HG03045 (cell line): ENCODE data around the gene KCNK4.

Source experiments
- ATAC-seq: cut with Tn5 transposase; IDR thresholded peaks from one replicate; pipeline ENCODE4 v1.9.1; 2021; ENCODE audit warnings: mild to moderate bottlenecking, moderate library complexity; ENCODE audit not compliant: unreplicated experiment

Gene KCNK4

GRCh38 chr11:64289002-64289564, 2.0 kb upstream of the KCNK4 start:
- no peak for ATAC-seq

GRCh38 chr11:64290352-64291261, 495 bp upstream of the KCNK4 start:
- no peak for ATAC-seq

- no peak for ATAC-seq
These were observed 804 bp downstream of the KCNK4 start for GRCh38 chr11:64291752-64292459.

GRCh38 chr11:64292460-64293254, 1.6 kb downstream of the KCNK4 start:
- no peak for ATAC-seq

- no peak for ATAC-seq
These were observed 3.7 kb downstream of the KCNK4 start for GRCh38 chr11:64294774-64295173.

GRCh38 chr11:64295760-64296159, 4.7 kb downstream of the KCNK4 start:
- ATAC-seq: no peak

GRCh38 chr11:64296236-64296635, 5.1 kb downstream of the KCNK4 start:
- no peak for ATAC-seq

- no peak for ATAC-seq
These were observed 6.0 kb downstream of the KCNK4 start for GRCh38 chr11:64296830-64297698.

GRCh38 chr11:64297699-64298358, 6.7 kb downstream of the KCNK4 start:
- no peak for ATAC-seq

- ATAC-seq: no peak
These were observed 8.1 kb downstream of the KCNK4 start for GRCh38 chr11:64298966-64299846.

- no peak for ATAC-seq
These were observed 8.9 kb downstream of the KCNK4 start, which contains the start of gene CATSPERZ for GRCh38 chr11:64299847-64300648. CATSPERZ (plus strand) TSS chr11:64300358; CDS start chr11:64300411, 53 bp downstream.

- ATAC-seq: no peak
These were observed 12.3 kb downstream of the KCNK4 start for GRCh38 chr11:64303109-64304031.

- no peak for ATAC-seq
These were observed 12.9 kb downstream of the KCNK4 start for GRCh38 chr11:64304032-64304315.

- peak; percentile 19 for ATAC-seq
These were observed 13.4 kb downstream of the KCNK4 start for GRCh38 chr11:64304316-64305072.

GRCh38 chr11:64305075-64305690, 14.1 kb downstream of the KCNK4 start, which contains the start of gene ESRRA:
ESRRA (plus strand) TSS chr11:64305524; CDS start chr11:64307180, 1,656 bp downstream.
- ATAC-seq: peak; percentile 70
